Measurements from ENCODE around the gene RPL4. TPM values are rescaled to one million over a fixed set of nuclear protein-coding genes. Genes with fewer than 3 reads are reported as not detected.
"Not testable (repeated sequence)": the region's sequence is repeated elsewhere in the genome, so short reads cannot be mapped to it uniquely, and the experiment has no call there.

RPL4 gene
- 1,000 to 10,000 TPM; 2,182 to 4,121 (median 3,642) TPM for polyA plus RNA-seq

DNA sequence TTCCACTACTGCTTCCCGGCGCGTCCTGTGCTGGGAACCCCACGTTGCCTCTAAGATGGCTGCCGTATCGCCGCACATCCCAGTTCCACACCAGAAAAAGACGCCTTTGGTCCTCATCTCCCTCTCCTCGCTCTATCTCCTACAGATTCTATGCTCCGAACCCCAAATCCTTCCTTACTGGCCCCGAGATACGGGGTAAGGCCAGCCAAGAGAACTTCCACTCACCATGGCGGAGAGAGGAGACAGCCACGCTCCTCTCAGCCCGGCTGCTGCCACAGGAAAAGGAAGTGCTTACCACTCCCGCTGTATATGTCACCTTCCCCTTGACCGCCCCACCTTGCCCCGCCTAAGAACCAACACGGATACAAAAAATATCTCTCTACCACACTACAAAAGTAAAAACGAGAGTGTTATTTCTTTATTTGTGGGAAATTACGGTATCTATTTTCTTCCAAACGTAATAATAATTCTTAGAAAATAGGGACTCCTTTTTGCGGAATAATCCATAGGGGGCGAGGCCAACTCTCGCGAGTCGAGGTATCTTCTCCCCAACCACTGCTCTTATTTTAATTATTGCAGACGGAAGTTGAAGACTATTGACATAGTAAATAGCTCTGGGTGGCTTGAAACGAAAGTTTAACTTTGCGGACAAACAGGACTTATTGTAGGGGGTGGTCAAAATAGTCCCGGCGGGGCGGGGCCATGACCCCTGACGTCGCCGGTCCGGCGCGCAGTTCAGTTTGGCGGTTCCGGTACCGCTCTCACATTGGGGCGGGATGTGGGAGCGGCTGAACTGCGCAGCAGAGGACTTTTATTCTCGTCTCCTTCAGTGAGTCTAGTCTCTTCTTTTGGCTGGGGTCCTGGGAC is at the start of gene RPL4, which contains the start of gene ZWILCH:
RPL4 (minus strand) TSS at position 293 of the 867 bp plus-strand sequence; CDS start at position 228, 65 bp downstream.
ZWILCH (plus strand) TSS at position 764 of the 867 bp plus-strand sequence; CDS start at position 777, 13 bp downstream.
- peak within 1 kb of the TSS; percentile 51 for H3K27ac ChIP-seq (ENCODE audit: low read depth, low read length)
- 0 to 1% (median 0%) methylated on average over 46 of the region's 46 CpGs for WGBS, 3 donors

DNA sequence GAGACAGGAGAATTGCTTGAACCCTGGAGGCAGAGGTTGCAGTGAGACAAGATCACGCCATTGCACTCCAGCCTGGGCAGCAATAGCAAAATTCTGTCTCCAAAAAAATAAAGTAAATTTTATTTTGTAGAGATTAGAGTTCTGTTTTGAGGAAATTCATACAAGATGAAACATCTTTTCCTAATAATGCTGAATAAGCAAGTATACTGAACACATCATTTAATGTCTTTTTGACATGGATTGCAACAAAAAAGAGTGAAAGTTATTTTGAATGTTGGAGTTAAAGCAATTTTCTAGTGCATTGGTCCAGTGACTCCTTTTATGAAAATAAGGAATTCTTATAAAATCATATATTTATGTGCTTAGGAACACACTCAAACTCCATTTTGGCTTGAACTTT is 40.6 kb upstream of the RPL4 start:
- 94 to 100% (median 95%) methylated on average over 1 of the region's 1 CpG for WGBS, 3 donors

DNA sequence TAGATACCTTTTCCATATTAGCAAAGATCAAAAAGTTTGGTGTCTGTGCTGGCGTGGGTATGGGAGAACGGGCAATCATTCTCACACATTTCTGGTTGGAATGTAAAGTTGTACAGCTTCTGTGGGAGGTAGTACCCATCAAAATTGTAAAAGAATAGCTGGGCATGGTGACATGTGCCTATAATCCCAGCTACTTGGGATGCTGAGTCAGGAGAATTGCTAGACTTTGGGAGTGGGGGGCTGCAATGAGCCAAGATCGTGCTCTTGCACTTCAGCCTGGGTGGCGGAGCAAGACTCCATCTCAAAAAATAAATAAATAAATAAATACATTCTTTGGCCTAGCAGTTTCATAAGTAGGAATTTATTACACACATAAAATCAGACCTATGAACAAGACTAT is 38.2 kb upstream of the RPL4 start:
- WGBS, 3 donors: 98 to 99% (median 98%) methylated on average over 4 of the region's 4 CpGs

More for the DNA sequence above, 40.6 kb upstream of the RPL4 start:
- H3K27ac ChIP-seq (ENCODE audit: low read depth, low read length): no peak overlapping the region

DNA sequence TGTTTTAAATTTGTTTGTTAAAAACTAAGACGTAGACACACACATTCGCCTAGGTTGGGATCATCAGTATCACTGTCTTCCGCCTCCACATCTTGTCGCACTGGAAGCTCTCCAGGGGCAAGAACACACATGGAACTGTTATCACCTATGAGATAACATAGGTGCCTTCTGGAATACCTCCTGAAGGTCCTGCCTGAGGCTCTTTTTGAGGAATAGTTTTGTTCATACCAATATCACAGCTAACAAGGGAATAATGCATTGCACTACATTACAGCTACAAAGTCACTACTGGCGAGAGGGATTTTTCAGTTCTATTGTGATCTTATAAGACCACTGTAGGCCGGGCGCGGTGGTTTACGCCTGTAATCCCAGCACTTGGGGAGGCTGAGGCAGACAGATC is 30.4 kb upstream of the RPL4 start:
- 87 to 92% (median 92%) methylated on average over 9 of the region's 9 CpGs for WGBS, 3 donors
- H3K27ac ChIP-seq (ENCODE audit: low read depth, low read length): no peak overlapping the region

More for the DNA sequence above, 38.2 kb upstream of the RPL4 start:
- no peak overlapping the region for H3K27ac ChIP-seq (ENCODE audit: low read depth, low read length)

DNA sequence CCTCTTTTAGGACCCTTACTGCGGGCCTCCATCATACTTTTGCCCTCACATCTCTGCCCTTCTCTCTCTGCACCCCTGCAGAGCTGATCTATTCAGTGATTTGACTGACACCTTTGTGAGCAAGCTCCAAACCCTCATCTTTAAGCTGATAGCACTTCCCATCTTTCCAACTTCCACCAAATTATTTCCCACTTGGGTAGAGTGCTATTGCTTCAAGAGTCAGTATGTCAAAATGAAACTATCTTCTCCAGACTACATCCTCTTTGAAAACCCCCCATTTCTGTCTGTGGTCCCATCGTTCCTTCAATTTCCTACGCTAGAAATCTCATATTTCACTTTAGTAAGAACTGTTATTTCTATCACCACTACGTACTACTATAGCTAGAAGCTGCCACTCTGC is 20.2 kb upstream of the RPL4 start:
- 87 to 93% (median 89%) methylated on average over 4 of the region's 4 CpGs for WGBS, 3 donors
- no peak overlapping the region for H3K27ac ChIP-seq (ENCODE audit: low read depth, low read length)

DNA sequence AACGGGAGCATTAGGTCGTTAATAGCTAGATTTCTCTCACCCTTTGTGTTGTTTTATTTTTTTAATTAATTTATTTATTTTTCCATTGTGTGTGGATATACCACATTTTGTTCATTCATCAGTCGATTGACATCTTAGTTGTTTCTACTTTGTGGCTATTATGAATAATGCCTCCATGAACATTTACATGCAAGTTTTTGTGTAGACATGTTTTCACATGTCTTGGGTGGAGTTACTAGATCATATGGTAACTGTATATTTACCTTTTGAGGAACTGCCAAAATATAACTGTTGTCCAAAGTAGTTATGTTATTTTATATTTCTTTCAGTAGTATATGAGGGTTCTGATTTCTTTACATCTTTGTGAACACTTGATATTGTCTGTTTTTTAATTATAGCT is 19.3 kb upstream of the RPL4 start:
- H3K27ac ChIP-seq (ENCODE audit: low read depth, low read length): no peak overlapping the region
- WGBS, 3 donors: 87 to 93% (median 93%) methylated on average over 3 of the region's 3 CpGs

DNA sequence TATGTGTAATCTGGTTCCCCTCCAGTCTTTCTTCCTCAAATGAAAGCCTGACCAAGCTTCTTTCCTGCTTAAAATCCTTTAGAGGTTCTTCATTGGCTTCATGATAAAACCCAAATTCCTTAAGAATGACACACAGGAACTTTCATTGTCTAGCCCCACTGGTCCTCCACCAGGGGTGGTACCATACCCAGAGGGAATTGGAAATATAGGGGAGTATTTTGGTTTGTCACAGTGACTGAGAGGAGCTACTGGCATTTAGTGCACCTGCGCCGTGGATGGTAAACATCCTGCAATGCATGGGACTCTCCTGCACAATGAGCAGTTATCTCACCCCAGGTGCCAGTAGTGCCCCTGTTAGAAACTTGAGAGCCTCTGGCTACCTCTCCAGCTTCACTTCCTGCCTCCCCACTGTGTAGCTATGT is 11.3 kb upstream of the RPL4 start:
- no peak overlapping the region for H3K27ac ChIP-seq (ENCODE audit: low read depth, low read length)
- WGBS, 3 donors: 95 to 100% (median 98%) methylated on average over 2 of the region's 2 CpGs

DNA sequence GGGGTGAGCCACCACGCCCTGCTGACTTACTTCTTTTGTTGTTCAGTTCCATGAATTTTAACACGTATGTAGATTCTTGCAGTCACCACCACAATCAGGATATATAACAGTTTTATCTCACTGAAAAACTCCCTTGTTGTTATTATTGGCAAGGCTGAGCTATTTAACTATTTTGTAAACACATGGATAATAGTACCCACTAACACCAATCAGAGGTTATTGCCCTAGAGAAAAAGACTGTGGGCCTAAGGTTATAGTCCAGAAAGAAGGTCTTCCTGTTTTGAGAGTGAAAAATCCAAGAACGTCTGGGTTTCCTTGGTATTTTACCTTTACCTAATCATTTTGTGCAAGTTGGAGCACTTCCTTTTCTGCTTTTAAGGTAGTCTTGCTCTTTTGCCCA is 9.9 kb upstream of the RPL4 start:
- WGBS, 3 donors: 79 to 80% (median 80%) methylated on average over 3 of the region's 3 CpGs
- H3K27ac ChIP-seq (ENCODE audit: low read depth, low read length): no peak overlapping the region

DNA sequence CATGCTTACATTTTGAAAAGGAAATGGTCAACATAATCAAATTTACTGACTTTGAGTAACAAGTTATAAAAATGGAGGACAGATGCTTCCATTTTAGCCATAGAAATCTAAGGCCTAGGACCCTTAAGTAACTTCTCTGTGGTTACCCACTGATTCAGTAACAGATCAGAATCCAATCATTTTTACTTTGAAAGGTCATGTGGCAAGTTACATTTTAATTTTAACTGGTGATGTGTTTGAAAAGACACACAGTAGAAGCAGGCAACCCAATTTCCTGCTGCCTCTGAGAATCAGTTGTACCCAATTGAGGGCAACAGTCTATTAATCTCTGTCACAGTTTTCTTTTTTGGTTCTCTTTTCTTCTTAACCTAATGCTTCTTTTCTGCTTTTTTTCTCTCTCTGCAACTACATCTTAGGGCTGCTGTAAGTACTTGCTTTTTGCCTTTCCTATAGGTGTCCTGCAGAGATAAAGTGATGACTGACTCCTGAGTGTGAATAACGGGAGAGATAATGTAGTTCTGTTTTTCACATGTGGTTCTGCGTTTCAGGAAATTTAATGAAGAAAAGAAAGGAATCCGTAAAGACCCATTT is 3.7 kb upstream of the RPL4 start:
- 87 to 95% (median 92%) methylated on average over 3 of the region's 3 CpGs for WGBS, 3 donors
- no peak overlapping the region for H3K27ac ChIP-seq (ENCODE audit: low read depth, low read length)

DNA sequence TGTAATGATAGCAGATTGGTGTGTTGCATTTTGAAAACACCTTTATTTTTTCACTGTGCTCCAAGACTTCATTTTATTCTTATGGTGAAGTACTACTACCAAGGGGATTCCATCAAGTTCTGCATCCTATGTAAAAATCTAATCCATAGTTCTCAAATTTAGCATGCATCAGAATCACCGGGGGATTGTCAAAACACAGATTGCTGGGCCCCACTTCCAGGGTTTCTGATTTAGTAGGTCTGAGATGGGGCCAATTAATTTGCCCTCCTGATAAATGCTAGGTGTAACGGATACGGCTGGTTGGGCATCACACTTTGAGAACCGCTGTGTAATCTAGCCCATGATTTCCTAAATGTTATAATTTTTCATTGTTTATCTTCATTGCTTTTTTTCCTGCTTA is 1.2 kb upstream of the RPL4 start:
- 33 to 53% (median 36%) methylated on average over 4 of the region's 4 CpGs for WGBS, 3 donors

DNA sequence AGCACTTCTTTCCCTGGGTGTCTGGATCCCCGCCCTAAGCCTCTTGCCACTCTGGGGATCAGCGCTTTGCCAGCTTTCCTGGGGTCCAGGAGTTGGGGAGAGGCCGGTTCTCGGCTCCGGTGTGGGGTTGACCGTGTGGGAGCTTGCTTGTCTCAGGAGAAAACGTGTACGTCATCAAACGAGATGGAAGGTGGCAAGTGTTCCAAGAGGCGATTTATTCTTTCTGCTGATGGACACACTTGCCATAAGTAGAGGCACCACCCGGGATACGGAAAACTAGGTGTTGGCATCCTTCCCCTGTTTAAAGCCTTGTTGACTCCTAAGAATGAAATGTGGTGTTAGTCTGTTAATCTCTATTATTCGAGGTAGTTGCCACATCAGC is 766 bp upstream of the RPL4 start:
- 0% methylated on average over 13 of the region's 13 CpGs for WGBS, 3 donors
- H3K27ac ChIP-seq (ENCODE audit: low read depth, low read length): no peak overlapping the region

More for the DNA sequence above, 1.2 kb upstream of the RPL4 start:
- no peak overlapping the region for H3K27ac ChIP-seq (ENCODE audit: low read depth, low read length)

DNA sequence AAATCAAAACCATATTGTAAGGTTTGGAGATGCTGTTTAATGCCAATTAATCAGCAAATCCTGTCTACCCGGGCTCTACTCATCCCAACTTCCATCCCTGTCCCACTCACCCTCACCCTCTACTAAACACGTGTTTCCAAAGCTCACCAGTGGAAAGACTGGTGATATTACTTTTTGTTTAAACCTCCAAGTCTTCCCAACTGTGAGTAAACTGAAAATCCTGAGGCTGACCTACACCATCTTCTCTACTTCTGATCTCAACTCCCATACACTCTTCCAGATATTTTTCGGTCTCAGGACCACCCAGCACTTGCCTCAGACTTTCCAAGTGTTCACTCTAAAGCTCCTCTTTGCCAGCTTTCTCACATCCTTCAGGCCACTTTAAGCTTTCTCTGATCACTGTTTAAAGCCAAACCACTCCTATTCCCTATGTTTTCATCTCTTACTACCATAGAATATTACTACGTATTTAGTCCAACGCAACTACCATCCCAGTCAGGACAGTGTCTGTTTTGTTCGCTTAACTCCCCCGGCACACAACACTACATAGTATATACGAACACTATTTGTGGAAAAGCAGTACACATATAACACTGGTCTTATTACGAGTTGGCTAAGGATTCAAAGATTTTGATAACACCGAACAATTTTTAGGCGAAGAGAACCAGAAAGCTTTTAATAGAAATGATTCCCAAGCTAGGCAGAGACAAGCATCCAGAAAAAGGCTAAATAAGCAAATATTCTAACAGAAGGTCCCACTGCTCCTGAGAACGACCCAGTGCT is 684 bp downstream of the RPL4 start:
- WGBS, 3 donors: 0 to 1% (median 0%) methylated on average over 12 of the region's 12 CpGs
- H3K27ac ChIP-seq (ENCODE audit: low read depth, low read length): peak overlapping the region; percentile 51

DNA sequence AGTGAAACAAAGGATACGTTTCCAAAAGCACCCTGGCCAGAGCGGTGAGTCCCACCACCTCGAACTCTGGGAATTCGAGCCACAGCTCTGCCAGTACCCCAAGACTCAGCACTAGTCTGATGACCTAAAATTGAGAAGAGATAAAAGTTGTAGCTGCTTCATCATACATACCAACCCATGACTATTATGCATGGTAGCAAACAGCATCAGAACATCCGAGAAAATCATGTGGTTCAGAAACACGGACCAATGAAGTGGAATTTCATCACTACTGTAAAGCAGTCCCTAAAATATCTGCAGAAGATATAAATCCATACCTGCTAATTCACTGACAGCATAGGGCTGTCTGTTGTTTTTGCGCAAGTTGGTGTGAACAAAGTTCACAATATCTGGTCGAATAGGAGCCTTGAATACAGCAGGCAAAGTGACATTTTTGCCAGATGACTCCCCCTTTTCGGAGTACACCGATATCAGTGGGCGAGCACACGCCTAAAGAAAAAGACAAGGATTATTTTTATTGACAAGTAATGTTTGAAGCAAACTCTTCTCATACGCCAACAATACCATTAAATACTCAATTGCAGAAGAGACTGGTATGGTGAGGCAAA is 1.5 kb downstream of the RPL4 start:
- WGBS, 3 donors: 38 to 62% (median 61%) methylated on average over 13 of the region's 13 CpGs
- not testable (repeated sequence) for H3K27ac ChIP-seq (ENCODE audit: low read depth, low read length)

DNA sequence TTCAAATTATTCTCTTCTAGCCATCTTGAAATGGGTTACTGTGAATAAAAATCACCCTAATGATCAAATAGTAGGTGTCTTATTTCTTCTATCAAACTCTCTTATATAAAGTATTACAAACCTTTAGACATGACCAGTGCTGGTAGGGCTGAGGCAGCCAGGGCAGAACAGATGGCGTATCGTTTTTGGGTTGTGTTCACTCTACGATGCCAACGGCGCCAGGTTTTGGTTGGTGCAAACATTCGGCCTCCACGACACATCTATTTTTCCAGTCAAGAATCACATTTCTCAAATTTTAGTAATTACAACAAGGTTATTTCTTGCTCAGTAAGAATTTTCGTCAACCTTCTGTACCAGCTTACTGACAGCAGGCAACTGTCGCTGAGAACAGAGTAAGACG is 2.2 kb downstream of the RPL4 start:
- no peak overlapping the region for H3K27ac ChIP-seq (ENCODE audit: low read depth, low read length)
- WGBS, 3 donors: 67 to 78% (median 78%) methylated on average over 10 of the region's 10 CpGs

DNA sequence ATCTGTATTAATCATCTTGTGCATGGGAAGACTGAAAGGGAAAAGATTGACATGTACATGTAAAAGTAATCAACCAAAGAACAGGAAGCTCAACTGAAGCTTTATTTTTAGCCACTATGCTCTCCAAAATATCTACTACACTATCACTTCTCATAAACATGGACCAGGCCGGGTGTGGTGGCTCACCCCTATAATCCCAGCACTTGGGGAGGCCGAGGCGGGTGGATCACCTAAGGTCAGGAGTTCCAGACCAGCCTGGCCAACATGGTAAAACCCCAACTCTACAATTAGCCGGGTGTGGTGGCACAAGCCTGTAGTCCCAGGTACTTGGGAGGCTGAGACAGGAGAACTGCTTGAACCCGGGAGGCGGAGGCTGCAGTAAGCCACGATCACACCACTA is 4.3 kb downstream of the RPL4 start:
- 81 to 90% (median 87%) methylated on average over 7 of the region's 7 CpGs for WGBS, 3 donors
- H3K27ac ChIP-seq (ENCODE audit: low read depth, low read length): not testable (repeated sequence)

DNA sequence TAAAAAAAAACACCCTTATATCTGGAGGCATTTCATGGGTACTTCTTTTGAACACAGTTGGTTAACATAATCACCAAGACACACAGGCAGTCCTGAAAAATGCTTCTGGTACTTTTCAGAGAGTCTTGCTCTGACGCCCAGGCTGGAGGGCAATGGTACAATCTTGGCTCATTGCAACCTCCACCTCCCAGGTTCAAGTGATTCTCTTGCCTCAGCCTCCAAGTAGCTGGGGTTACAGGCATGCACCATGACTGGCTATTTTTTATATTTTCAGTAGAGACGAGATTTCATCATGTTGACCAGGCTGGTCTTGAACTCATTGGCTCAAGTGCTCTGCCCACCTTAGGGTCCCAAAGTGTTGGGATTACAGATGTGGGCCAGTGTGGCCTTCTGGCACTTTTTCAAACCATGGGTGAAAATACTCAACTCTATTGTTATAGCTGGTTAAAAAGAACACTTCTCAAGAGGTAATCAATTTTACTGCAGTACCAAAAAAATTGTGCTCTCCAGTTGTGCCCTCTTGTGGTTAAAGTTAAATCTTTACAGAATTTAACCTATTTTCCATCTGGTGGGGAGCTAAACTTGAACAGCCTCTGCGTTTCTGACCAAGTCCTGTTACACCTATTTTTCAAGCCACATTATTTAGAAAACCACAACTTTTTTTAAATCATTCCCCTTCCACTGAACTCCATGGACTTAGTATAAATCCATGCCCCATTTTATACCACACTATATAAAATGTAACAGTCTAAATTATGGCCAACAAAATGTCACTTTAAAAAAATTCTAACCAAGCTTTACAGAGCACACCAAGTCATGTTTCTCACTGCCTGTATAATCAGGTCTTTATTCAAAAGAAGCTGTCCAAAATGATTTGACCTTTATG is 5.9 kb downstream of the RPL4 start:
- H3K27ac ChIP-seq (ENCODE audit: low read depth, low read length): no peak overlapping the region
- WGBS, 3 donors: 44 to 54% (median 53%) methylated on average over 3 of the region's 3 CpGs

All from adipose tissue (tissue), 3 donors.